GM08714 (cell line): ENCODE data around the gene PCDHGA9.
"Not testable (repeated sequence)": the region's sequence is repeated elsewhere in the genome, so short reads cannot be mapped to it uniquely, and the experiment has no call there.

ENCODE experiments used
- H3K4me3 ChIP-seq: fragments of 200-500 bp; sonication (Bioruptor generic); 2 replicates; pipeline ENCODE4 v1.5.1; 2014; ENCODE audit warnings: mild to moderate bottlenecking, low read length, inconsistent platforms
- ZNF274 ChIP-seq: IDR thresholded peaks from 2 replicates; pipeline ENCODE4 v1.6.1; 2012; ENCODE audit warnings: mild to moderate bottlenecking, low read depth, low read length

Gene PCDHGA9

DNA sequence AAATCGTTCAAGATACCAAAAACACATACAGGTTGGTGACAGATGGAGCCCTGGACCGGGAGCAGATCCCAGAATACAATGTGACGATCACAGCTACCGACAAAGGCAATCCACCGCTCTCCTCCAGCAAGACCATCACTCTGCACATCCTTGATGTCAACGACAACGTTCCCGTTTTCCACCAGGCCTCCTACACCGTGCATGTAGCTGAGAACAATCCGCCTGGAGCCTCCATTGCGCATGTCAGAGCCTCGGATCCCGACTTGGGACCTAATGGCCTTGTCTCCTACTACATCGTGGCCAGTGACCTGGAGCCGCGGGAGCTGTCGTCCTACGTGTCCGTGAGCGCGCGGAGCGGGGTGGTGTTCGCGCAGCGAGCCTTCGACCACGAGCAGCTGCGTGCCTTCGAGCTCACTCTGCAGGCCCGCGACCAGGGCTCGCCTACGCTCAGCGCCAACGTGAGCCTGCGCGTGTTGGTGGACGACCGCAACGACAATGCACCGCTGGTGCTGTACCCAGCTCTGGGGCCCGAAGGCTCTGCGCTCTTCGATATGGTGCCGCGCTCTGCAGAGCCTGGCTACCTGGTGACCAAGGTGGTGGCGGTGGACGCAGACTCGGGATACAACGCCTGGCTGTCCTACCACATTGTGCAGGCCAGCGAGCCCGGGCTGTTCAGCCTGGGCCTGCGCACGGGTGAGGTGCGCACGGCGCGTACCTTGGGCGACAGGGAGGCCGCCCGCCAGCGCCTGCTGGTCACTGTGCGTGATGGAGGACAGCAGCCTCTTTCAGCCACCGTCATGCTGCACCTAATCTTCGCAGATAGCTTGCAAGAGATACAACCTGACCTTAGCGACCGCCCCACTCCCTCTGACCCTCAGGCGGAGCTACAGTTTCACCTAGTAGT is 30.8 kb upstream of the PCDHGA9 start:
- no peak overlapping the region for H3K4me3 ChIP-seq
- no peak for TF ChIP-seq ZNF274

- no peak for TF ChIP-seq ZNF274
- peak within 1 kb of the TSS; percentile 60; the same call in 1 of the 2 replicates for H3K4me3 ChIP-seq
Observed at GRCh38 chr5:141373673-141374317, 28.8 kb upstream of the PCDHGA9 start, which contains the start of gene PCDHGA6. PCDHGA6 (plus strand) TSS chr5:141373891; CDS start chr5:141374084, 193 bp downstream.

DNA sequence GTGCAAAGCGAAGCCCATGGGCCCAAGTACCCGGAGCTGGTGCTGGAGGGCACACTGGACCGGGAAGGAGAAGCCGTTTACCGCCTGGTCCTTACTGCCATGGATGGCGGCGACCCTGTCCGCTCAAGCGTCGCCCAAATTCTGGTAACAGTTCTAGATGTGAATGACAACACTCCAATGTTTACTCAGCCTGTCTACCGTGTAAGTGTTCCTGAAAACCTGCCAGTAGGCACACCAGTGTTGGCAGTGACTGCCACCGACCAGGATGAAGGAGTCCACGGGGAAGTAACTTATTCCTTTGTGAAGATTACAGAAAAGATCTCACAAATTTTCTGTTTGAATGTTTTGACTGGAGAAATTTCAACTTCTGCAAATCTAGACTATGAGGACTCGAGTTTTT is 28.0 kb upstream of the PCDHGA9 start:
- no peak for TF ChIP-seq ZNF274
- H3K4me3 ChIP-seq: no peak overlapping the region

GRCh38 chr5:141375444-141376155 is 27.0 kb upstream of the PCDHGA9 start:
- H3K4me3 ChIP-seq: not testable (repeated sequence)

DNA sequence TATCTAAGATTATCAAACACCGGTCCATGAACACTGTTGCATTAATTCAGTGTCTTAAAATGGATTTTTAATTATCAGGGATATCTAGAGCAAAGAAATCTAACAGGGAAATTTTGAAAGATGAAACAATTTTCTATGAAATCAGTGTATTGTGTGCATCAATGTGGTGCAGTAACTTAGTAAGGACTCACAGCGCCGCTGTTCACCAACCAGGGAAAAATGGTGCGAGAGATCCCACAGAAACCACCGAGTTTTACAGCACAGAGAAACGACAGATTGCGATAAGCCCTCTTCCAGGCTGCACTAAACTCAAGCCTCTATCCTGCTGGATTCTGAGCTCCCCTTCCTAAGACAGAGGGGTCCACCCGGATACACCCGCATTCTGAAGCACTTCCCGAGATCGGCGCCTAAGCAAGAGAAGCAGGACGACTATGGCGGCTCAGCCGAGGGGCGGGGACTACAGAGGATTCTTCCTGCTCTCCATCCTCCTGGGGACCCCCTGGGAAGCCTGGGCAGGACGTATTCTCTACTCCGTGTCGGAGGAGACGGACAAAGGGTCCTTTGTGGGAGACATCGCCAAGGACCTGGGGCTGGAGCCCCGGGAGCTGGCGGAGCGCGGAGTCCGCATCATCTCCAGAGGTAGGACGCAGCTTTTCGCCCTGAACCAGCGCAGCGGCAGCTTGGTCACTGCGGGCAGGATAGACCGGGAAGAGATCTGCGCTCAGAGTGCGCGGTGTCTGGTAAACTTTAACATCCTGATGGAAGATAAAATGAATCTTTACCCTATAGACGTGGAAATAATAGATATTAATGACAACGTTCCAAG is 19.9 kb upstream of the PCDHGA9 start, which contains the start of gene PCDHGA7:
Gene PCDHGA7, plus strand, starts transcription at position 274 of the 826 bp plus-strand sequence. Its CDS starts 158 bp downstream, at position 432.
- H3K4me3 ChIP-seq: peak within 1 kb of the TSS; percentile 30; the same call in 1 of the 2 replicates
- TF ChIP-seq ZNF274: no peak

DNA sequence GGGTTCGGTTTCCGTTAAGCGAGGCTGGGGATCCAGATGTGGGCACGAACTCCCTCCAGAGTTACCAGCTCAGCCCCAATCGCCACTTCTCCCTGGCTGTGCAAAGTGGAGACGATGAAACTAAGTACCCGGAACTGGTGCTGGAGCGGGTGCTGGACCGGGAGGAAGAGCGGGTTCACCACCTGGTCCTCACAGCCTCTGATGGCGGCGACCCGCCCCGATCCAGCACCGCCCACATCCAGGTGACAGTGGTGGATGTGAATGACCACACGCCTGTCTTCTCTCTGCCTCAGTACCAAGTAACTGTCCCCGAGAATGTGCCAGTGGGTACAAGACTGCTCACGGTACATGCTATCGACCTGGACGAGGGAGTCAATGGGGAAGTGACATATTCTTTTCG is 19.2 kb upstream of the PCDHGA9 start:
- TF ChIP-seq ZNF274: no peak
- H3K4me3 ChIP-seq: no peak overlapping the region

DNA sequence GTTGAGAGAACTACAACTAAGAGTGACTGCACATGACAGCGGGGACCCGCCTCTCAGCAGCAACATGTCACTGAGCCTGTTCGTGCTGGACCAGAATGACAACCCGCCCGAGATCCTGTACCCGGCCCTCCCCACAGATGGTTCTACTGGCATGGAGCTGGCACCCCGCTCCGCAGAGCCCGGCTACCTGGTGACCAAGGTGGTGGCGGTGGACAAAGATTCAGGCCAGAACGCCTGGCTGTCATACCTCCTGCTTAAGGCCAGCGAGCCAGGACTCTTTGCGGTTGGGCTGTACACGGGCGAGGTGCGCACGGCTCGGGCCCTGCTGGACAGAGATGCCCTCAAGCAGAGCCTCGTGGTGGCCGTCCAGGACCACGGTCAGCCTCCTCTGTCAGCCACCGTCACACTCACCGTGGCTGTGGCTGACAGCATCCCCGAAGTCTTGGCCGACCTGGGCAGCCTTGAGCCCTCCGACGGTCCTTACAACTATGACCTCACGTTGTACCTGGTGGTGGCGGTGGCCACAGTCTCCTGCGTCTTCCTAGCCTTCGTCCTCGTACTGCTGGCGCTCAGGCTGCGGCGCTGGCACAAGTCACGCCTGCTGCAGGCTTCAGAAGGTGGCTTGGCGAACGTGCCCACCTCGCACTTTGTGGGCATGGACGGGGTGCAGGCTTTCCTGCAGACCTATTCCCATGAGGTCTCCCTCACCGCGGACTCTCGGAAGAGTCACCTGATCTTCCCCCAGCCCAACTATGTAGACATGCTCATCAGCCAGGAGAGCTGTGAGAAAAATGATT is 17.9 kb upstream of the PCDHGA9 start:
- no peak for TF ChIP-seq ZNF274
- H3K4me3 ChIP-seq: no peak overlapping the region

GRCh38 chr5:141387557-141388311 is 14.8 kb upstream of the PCDHGA9 start, which contains the start of gene PCDHGB4:
PCDHGB4 (plus strand) TSS chr5:141387698; CDS start chr5:141387885, 187 bp downstream.
- peak within 1 kb of the TSS; percentile 14; the same call in 1 of the 2 replicates for H3K4me3 ChIP-seq

DNA sequence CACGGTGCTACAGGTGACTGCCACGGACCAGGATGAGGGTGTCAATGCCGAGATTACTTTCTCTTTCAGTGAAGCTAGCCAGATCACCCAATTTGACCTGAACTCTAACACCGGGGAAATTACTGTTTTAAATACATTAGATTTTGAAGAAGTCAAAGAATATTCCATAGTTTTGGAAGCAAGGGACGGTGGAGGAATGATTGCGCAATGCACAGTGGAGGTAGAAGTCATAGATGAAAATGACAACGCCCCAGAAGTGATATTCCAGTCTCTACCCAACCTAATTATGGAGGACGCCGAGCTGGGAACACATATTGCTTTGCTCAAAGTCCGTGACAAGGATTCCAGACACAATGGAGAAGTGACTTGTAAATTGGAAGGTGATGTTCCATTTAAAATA is 13.9 kb upstream of the PCDHGA9 start:
- no peak overlapping the region; the same call in 1 of the 2 replicates for H3K4me3 ChIP-seq
- no peak for TF ChIP-seq ZNF274

DNA sequence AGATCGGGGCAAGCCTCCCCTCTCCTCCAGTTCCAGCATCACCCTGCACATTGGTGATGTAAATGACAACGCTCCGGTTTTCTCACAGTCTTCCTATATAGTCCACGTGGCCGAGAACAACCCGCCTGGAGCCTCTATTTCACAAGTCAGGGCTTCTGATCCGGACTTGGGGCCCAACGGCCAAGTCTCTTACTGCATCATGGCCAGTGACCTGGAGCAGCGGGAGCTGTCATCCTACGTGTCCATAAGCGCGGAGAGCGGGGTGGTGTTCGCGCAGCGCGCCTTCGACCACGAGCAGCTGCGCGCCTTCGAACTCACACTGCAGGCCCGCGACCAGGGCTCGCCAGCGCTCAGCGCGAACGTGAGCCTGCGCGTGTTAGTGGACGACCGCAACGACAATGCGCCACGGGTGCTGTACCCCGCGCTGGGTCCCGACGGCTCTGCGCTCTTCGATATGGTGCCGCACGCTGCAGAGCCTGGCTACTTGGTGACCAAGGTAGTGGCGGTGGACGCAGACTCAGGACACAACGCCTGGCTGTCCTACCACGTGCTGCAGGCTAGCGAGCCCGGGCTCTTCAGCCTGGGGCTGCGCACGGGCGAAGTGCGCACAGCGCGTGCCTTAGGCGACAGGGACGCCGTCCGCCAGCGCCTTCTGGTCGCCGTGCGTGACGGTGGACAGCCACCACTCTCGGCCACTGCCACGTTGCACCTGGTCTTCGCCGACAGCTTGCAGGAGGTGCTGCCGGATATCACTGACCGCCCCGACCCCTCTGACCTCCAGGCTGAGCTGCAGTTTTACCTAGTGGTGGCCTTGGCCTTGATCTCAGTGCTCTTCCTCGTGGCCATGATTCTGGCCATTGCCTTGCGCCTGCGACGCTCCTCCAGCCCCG is 13.2 kb upstream of the PCDHGA9 start:
- TF ChIP-seq ZNF274: no peak

More for the DNA sequence above, 13.2 kb upstream of the PCDHGA9 start:
- H3K4me3 ChIP-seq: no peak overlapping the region
